HG02943 (cell line): ENCODE measurements around the gene LYRM9.
"Not testable (repeated sequence)": the region's sequence is repeated elsewhere in the genome, so short reads cannot be mapped to it uniquely, and the experiment has no call there.

Source experiments
- ATAC-seq: cut with Tn5 transposase; IDR thresholded peaks from one replicate; pipeline ENCODE4 v1.9.1; 2021; ENCODE audit warnings: mild to moderate bottlenecking, low read depth, moderate library complexity; ENCODE audit not compliant: unreplicated experiment

LYRM9 gene

GRCh38 chr17:27906623-27907022 is 13.5 kb upstream of the LYRM9 start:
- no peak for ATAC-seq

GRCh38 chr17:27906226-27906580 is 13.0 kb upstream of the LYRM9 start:
- no peak for ATAC-seq

- ATAC-seq, result no peak
Measured at GRCh38 chr17:27905447-27906225, 12.5 kb upstream of the LYRM9 start.

GRCh38 chr17:27904534-27905446 is 11.6 kb upstream of the LYRM9 start:
- no peak for ATAC-seq

GRCh38 chr17:27904114-27904513 is 10.9 kb upstream of the LYRM9 start:
- no peak for ATAC-seq

GRCh38 chr17:27899525-27899924 is 6.4 kb upstream of the LYRM9 start:
- no peak for ATAC-seq

GRCh38 chr17:27898096-27898495 is 4.9 kb upstream of the LYRM9 start:
- ATAC-seq, result no peak

GRCh38 chr17:27896701-27897100 is 3.5 kb upstream of the LYRM9 start:
- ATAC-seq, result no peak

- no peak for ATAC-seq
Measured at GRCh38 chr17:27895940-27896535, 2.9 kb upstream of the LYRM9 start.

GRCh38 chr17:27895123-27895895 is 2.1 kb upstream of the LYRM9 start:
- no peak for ATAC-seq

GRCh38 chr17:27893841-27894503 is 807 bp upstream of the LYRM9 start:
- ATAC-seq, result no peak

GRCh38 chr17:27892542-27892865 is 661 bp downstream of the LYRM9 start:
- no peak for ATAC-seq

- ATAC-seq, result no peak
Measured at GRCh38 chr17:27891841-27892240, 1.3 kb downstream of the LYRM9 start.

- no peak for ATAC-seq
Measured at GRCh38 chr17:27889711-27890251, 3.4 kb downstream of the LYRM9 start.

- no peak for ATAC-seq
Measured at GRCh38 chr17:27888945-27889344, 4.2 kb downstream of the LYRM9 start.

- no peak for ATAC-seq
Measured at GRCh38 chr17:27888067-27888466, 5.1 kb downstream of the LYRM9 start.

GRCh38 chr17:27886348-27886906 is 6.7 kb downstream of the LYRM9 start:
- not testable (repeated sequence) for ATAC-seq

GRCh38 chr17:27882162-27882840 is 10.9 kb downstream of the LYRM9 start:
- no peak for ATAC-seq

- ATAC-seq, result no peak
Measured at GRCh38 chr17:27879987-27880608, 13.1 kb downstream of the LYRM9 start.
